Measurements from ENCODE around the gene ESPL1. TPM values are rescaled to one million over a fixed set of nuclear protein-coding genes. Genes with fewer than 3 reads are reported as not detected.
A peak's percentile ranks its signal among the peaks of the same experiment; 100 is the strongest.

The ESPL1 gene
- total and polyA plus RNA-seq, 2 of the 13 experiments (the other 11 are each of a cell fraction or from before 2014, with no cell fraction given), result 5.8 to 11.5 TPM

- no peak for TF ChIP-seq SOX13 (IDR thresholded peaks at IDR 0.05)
- no peak for TF ChIP-seq SOX13 (CRISPR knock-in tag; conservative IDR thresholded peaks at IDR 0.05 in 1 of 2, IDR thresholded peaks at IDR 0.05 in 1 of 2)
- TF ChIP-seq SOX5 (CRISPR knock-in tag; IDR thresholded peaks at IDR 0.05; ENCODE audit: borderline replicate concordance), result no peak
- TF ChIP-seq EZH2 (conservative IDR thresholded peaks at IDR 0.05; ENCODE audit: low read depth, low read length), result no peak
- TF ChIP-seq XRCC5 (optimal IDR thresholded peaks at IDR 0.05; ENCODE audit: low read length), result no peak
- no peak for TF ChIP-seq MTF2 (CRISPR knock-in tag; IDR thresholded peaks at IDR 0.05; ENCODE audit: borderline replicate concordance)
- no peak for TF ChIP-seq SATB2 (CRISPR knock-in tag; IDR thresholded peaks at IDR 0.05)
These were observed 6.3 kb downstream of the ESPL1 start (continued) for GRCh38 chr12:53274445-53274844.

GRCh38 chr12:53276511-53276910, 8.4 kb downstream of the ESPL1 start:
- no peak overlapping the region for H3K27ac ChIP-seq (ENCODE audit: extremely low read length, insufficient read depth, low read length)
- no peak for DNase-seq (ENCODE audit: low spot score)
- ChIA-PET POLR2A (no interaction called here), CTCF (ENCODE audit: low intra/inter-chr PET ratio, low total read pairs) (no interaction called here)
- FAIRE-seq, result no peak
- ATAC-seq, result no peak
- H3K36me3 ChIP-seq (replicated peaks in 1 of 2; ENCODE audit: control insufficient read depth in 1 of 2, insufficient read depth in 2 of 2, low read length in 2 of 2), result peaks cover 12 to 38% of the 10 kb centered on the region in 2 experiments; a peak in 4 of 5 replicates
- no peaks in the 10 kb centered on the region for H4K20me1 ChIP-seq (ENCODE audit: insufficient read depth, low read length)
- no TSS peak for BruUV-seq (replicated peaks)
- H3K9ac ChIP-seq (ENCODE audit: insufficient read depth, low read depth, low read length), result no peak overlapping the region
- 100% methylated on average over 4 of the region's 11 CpGs for WGBS (ENCODE audit: low lambda C conversion rate)
- peaks cover 15% of the 10 kb centered on the region for H3K4me1 ChIP-seq (ENCODE audit: insufficient read depth, low read length)
- H3K27me3 ChIP-seq (ENCODE audit: control insufficient read depth in 1 of 2, insufficient read depth in 2 of 2, low read length in 2 of 2), result no peaks in the 10 kb centered on the region; a peak in 1 of 5 replicates
- no peaks in the 10 kb centered on the region for H3K79me2 ChIP-seq (ENCODE audit: insufficient read depth, low read length)
- no peaks in the 10 kb centered on the region for H3K9me3 ChIP-seq (ENCODE audit: low read length)
- no peak overlapping the region for H3K4me2 ChIP-seq (ENCODE audit: low read depth, low read length)
- intact Hi-C loops (cut with micrococcal nuclease; ENCODE audit: unreplicated experiment) (no loop called here), in situ Hi-C loops (cut with HindIII; ENCODE audit: extremely low pct_ligation_motif_present, low pct_unique_long_range_greater_than_20kb) (no loop called here)
- H3K4me3 ChIP-seq (replicated peaks in 1 of 3; ENCODE audit: insufficient read depth in 1 of 3, low read depth in 2 of 3, low read length in 3 of 3), result no peak overlapping the region
- no peak overlapping the region for H2AFZ ChIP-seq (ENCODE audit: low read length)
- TF ChIP-seq RBFOX2 (IDR thresholded peaks at IDR 0.05; ENCODE audit: low read depth, low read length), result 0 out of 2 replicates have a peak, but pooled peaks have one; percentile 25
- no peak for TF ChIP-seq KDM2A (CRISPR knock-in tag; IDR thresholded peaks at IDR 0.05; ENCODE audit: borderline replicate concordance, low read depth)
- TF ChIP-seq HNRNPLL (IDR thresholded peaks at IDR 0.05; ENCODE audit: low read depth, low read length, poor library complexity, severe bottlenecking), result no peak
- no peak for TF ChIP-seq GFI1 (CRISPR knock-in tag; IDR thresholded peaks at IDR 0.05; ENCODE audit: borderline replicate concordance)

All from HepG2 (cell line).